Muscle of back (tissue), 11 donors: ENCODE results near the gene DMKN. TPM values are rescaled to one million over a fixed set of nuclear protein-coding genes. Genes with fewer than 3 reads are reported as not detected.
"Not testable (repeated sequence)": the region's sequence is repeated elsewhere in the genome, so short reads cannot be mapped to it uniquely, and the experiment has no call there.

Source experiments
- DNase-seq, 3 donors: peaks; one replicate each; pipeline versions ENCODE4 v3.0.0 to v3.0.0-alpha.2; 2013
- polyA plus RNA-seq, 10 donors: library from polyadenylated mRNA; unstranded; fragments of 120-200 nt; gene quantifications; one replicate each; pipeline ENCODE4 v1.2.1, GENCODE V29; 2013; ENCODE audit not compliant: insufficient read length in 10 of 10

DMKN gene
- polyA plus RNA-seq, 10 donors, result 0.46 to 53.6 (median 1.5) TPM

- peak in 2 of 3 donors; percentile 22 to 55 for DNase-seq
Observed at GRCh38 chr19:35462476-35462953, 50.9 kb downstream of the DMKN start.

GRCh38 chr19:35461788-35462187 is 51.7 kb downstream of the DMKN start:
- not testable (repeated sequence) for DNase-seq

GRCh38 chr19:35461060-35461459 is 52.4 kb downstream of the DMKN start:
- DNase-seq, result no peak

GRCh38 chr19:35460608-35461007 is 52.8 kb downstream of the DMKN start:
- no peak for DNase-seq

- peak in 2 of 3 donors; percentile 68 to 71 for DNase-seq
Observed at GRCh38 chr19:35459414-35460082, 53.9 kb downstream of the DMKN start.

- DNase-seq, result peak in 2 of 3 donors; percentile 16 to 46
Observed at GRCh38 chr19:35458731-35459391, 54.6 kb downstream of the DMKN start.

- no peak for DNase-seq
Observed at GRCh38 chr19:35458192-35458591, 55.3 kb downstream of the DMKN start.

GRCh38 chr19:35457173-35457572 is 56.3 kb downstream of the DMKN start:
- DNase-seq, result no peak

GRCh38 chr19:35455616-35456201 is 57.7 kb downstream of the DMKN start:
- no peak for DNase-seq

- DNase-seq, result no peak
Observed at GRCh38 chr19:35454663-35455062, 58.8 kb downstream of the DMKN start.

- no peak for DNase-seq
Observed at GRCh38 chr19:35451338-35452096, 61.9 kb downstream of the DMKN start.

GRCh38 chr19:35449359-35450043 is 63.9 kb downstream of the DMKN start:
- no peak for DNase-seq

- DNase-seq, result no peak
Observed at GRCh38 chr19:35447606-35448469, 65.6 kb downstream of the DMKN start, which contains the start of gene FFAR2. Gene FFAR2, plus strand, starts transcription at chr19:35448257. Its CDS starts 1,458 bp downstream, at chr19:35449715.

Other genes with a start within 250 kb of the DMKN start
- 100 to 1,000 TPM in 9 of 10 donors, 10 to 100 TPM in 1; 94.8 to 113 (median 107) TPM for gene USF2, start 244.7 kb downstream of the DMKN start, polyA plus RNA-seq
- gene HAMP, start 231.1 kb downstream of the DMKN start, polyA plus RNA-seq, result under 1 TPM in 4 of 10 donors, not detected in 6; 0.05 to 0.28 (median 0.15) TPM
- 1 to 10 TPM in 2 of 10 donors, under 1 TPM in 8; 0.32 to 2.2 (median 0.48) TPM for gene MAG, start 221.5 kb downstream of the DMKN start, polyA plus RNA-seq
- gene CD22, start 184.5 kb downstream of the DMKN start, polyA plus RNA-seq, result 1 to 10 TPM in 6 of 10 donors, under 1 TPM in 4; 0.39 to 7.4 (median 1.2) TPM
- under 1 TPM in 1 of 10 donors, not detected in 9; 0.10 TPM for gene FFAR1, start 165.7 kb downstream of the DMKN start, polyA plus RNA-seq
- gene FFAR3, start 155.2 kb downstream of the DMKN start, polyA plus RNA-seq, result under 1 TPM in 5 of 10 donors, not detected in 5; 0.13 to 0.28 (median 0.21) TPM
- under 1 TPM in 1 of 10 donors, not detected in 9; 0.07 TPM for gene GPR42, start 142.6 kb downstream of the DMKN start, polyA plus RNA-seq
- under 1 TPM in 7 of 10 donors, not detected in 3; 0.11 to 0.49 (median 0.15) TPM for gene FFAR2, start 65.4 kb downstream of the DMKN start, polyA plus RNA-seq
- gene KRTDAP, start 23.2 kb downstream of the DMKN start, polyA plus RNA-seq, result 100 to 1,000 TPM in 1 of 10 donors, 10 to 100 TPM in 1, 1 to 10 TPM in 1, not detected in 7; 1.2 to 195 (median 65.7) TPM
- 10 to 100 TPM in 1 of 10 donors, 1 to 10 TPM in 1, under 1 TPM in 2, not detected in 6; 0.15 to 19.3 (median 0.72) TPM for gene SBSN, start 14.7 kb upstream of the DMKN start, polyA plus RNA-seq
- gene GAPDHS, start 19.8 kb upstream of the DMKN start, polyA plus RNA-seq, result not detected
- 10 to 100 TPM; 40.3 to 49.6 (median 45.1) TPM for gene TMEM147, start 32.0 kb upstream of the DMKN start, polyA plus RNA-seq
- under 1 TPM in 1 of 10 donors, not detected in 9; 0.04 TPM for gene ATP4A, start 50.0 kb upstream of the DMKN start, polyA plus RNA-seq
- gene PMIS2, start 72.5 kb upstream of the DMKN start, polyA plus RNA-seq, result not detected
- gene HAUS5, start 99.1 kb upstream of the DMKN start, polyA plus RNA-seq, result 10 to 100 TPM in 9 of 10 donors, 1 to 10 TPM in 1; 10.0 to 14.5 (median 12.3) TPM
- 10 to 100 TPM; 30.4 to 55.8 (median 38.3) TPM for gene RBM42, start 115.4 kb upstream of the DMKN start, polyA plus RNA-seq
- gene ETV2, start 128.1 kb upstream of the DMKN start, polyA plus RNA-seq, result 1 to 10 TPM; 1.6 to 4.1 (median 2.5) TPM
- 100 to 1,000 TPM; 243 to 330 (median 261) TPM for gene COX6B1, start 134.7 kb upstream of the DMKN start, polyA plus RNA-seq
- 1 to 10 TPM in 2 of 10 donors, not detected in 8; 6.1 to 6.5 TPM for gene UPK1A, start 152.9 kb upstream of the DMKN start, polyA plus RNA-seq
- under 1 TPM in 5 of 10 donors, not detected in 5; 0.08 to 0.59 (median 0.25) TPM for gene ZBTB32, start 190.9 kb upstream of the DMKN start, polyA plus RNA-seq
- gene KMT2B, start 204.4 kb upstream of the DMKN start, polyA plus RNA-seq, result 10 to 100 TPM; 17.6 to 26.1 (median 23.0) TPM
- gene IGFLR1, start 228.8 kb upstream of the DMKN start, polyA plus RNA-seq, result 1 to 10 TPM; 2.2 to 4.1 (median 3.3) TPM
- gene U2AF1L4, start 231.8 kb upstream of the DMKN start, polyA plus RNA-seq, result 10 to 100 TPM; 10.4 to 15.6 (median 12.7) TPM
- 10 to 100 TPM; 32.5 to 41.0 (median 37.1) TPM for gene PSENEN, start 232.0 kb upstream of the DMKN start, polyA plus RNA-seq
- gene LIN37, start 234.9 kb upstream of the DMKN start, polyA plus RNA-seq, result 10 to 100 TPM in 4 of 10 donors, 1 to 10 TPM in 6; 7.9 to 13.1 (median 9.6) TPM
- 100 to 1,000 TPM; 193 to 769 (median 611) TPM for gene HSPB6, start 243.4 kb upstream of the DMKN start, polyA plus RNA-seq
- gene PROSER3, start 244.5 kb upstream of the DMKN start, polyA plus RNA-seq, result 10 to 100 TPM in 8 of 10 donors, 1 to 10 TPM in 2; 9.5 to 15.2 (median 11.6) TPM